Activated T-helper 1 cell treated with anti-CD3 and anti-CD28 coated beads, Interleukin-2, amount 50 U/mL, for 16 hours (primary cell): ENCODE data around the gene ALOXE3.

Experiments
- DNase-seq, 2 donors: peaks; one replicate each; pipeline ENCODE4 v3.0.0-alpha.2; 2020; ENCODE audit warnings: low read depth in 1 of 2, low spot score in 1 of 2

Gene ALOXE3

GRCh38 chr17:8055851-8056231, 62.5 kb downstream of the ALOXE3 start:
- DNase-seq, result no peak

- no peak for DNase-seq
Observed at GRCh38 chr17:8053600-8053999, 64.7 kb downstream of the ALOXE3 start.

- DNase-seq, result no peak
Observed at GRCh38 chr17:8052256-8053252, 65.8 kb downstream of the ALOXE3 start.

- no peak for DNase-seq
Observed at GRCh38 chr17:8051831-8052230, 66.5 kb downstream of the ALOXE3 start.

GRCh38 chr17:8048736-8049135, 69.6 kb downstream of the ALOXE3 start:
- DNase-seq, result no peak

GRCh38 chr17:8048236-8048635, 70.1 kb downstream of the ALOXE3 start:
- no peak for DNase-seq

- DNase-seq, result no peak
Observed at GRCh38 chr17:8047769-8048110, 70.6 kb downstream of the ALOXE3 start.

GRCh38 chr17:8046929-8047768, 71.2 kb downstream of the ALOXE3 start:
- DNase-seq, result no peak

DNA sequence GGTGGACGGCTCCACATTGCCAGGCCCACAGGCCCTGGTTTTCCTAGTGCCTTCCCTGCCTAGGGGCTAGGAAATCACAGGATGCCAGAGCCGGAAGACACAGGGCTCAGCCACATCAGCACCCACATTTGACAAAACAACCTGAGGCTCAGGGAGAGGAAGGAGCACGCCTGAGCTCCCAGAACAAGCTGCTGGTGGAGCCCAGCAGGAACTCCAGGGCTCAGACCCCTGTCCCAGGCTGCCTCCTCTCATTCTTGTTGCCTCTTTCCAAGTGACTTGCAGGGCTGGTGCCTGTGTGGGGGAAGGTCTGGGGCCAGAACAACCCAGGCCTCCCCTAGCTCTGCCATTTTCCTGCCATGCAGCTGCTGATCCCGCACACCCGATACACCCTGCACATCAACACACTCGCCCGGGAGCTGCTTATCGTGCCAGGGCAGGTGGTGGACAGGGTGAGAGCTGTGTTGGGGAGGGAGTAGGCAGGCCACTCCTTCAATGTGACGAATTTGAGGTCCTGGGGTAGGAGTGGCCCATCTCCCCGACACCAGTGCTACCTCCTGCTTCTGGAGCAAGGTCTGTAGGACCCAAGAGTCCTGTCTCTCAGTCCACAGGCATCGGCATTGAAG, 71.9 kb downstream of the ALOXE3 start:
- DNase-seq, result no peak
